22Rv1 (cell line): ENCODE data around the gene TRMU.

ENCODE experiments used
- ZFX ChIP-seq: fragments of 450-650 bp; IDR thresholded peaks from 2 replicates; pipeline ENCODE4 v1.6.1; 2017; ENCODE audit warnings: antibody characterized with exemption, borderline replicate concordance
- TF ChIP-seq, protein P1 (sequence below): fragments of 450-650 bp; IDR thresholded peaks from 2 replicates; pipeline ENCODE4 v1.5.1; 2017; ENCODE audit warnings: mild to moderate bottlenecking

GRCh38 chr22:46364341-46365165, 29.0 kb downstream of the TRMU start:
- TF ChIP-seq, protein P1, sequence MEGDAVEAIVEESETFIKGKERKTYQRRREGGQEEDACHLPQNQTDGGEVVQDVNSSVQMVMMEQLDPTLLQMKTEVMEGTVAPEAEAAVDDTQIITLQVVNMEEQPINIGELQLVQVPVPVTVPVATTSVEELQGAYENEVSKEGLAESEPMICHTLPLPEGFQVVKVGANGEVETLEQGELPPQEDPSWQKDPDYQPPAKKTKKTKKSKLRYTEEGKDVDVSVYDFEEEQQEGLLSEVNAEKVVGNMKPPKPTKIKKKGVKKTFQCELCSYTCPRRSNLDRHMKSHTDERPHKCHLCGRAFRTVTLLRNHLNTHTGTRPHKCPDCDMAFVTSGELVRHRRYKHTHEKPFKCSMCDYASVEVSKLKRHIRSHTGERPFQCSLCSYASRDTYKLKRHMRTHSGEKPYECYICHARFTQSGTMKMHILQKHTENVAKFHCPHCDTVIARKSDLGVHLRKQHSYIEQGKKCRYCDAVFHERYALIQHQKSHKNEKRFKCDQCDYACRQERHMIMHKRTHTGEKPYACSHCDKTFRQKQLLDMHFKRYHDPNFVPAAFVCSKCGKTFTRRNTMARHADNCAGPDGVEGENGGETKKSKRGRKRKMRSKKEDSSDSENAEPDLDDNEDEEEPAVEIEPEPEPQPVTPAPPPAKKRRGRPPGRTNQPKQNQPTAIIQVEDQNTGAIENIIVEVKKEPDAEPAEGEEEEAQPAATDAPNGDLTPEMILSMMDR = no peak
- no peak for TF ChIP-seq ZFX
